Thoracic aorta (tissue), 2 donors: ENCODE measurements around the gene GPD1L. TPM values are rescaled to one million over a fixed set of nuclear protein-coding genes. Genes with fewer than 3 reads are reported as not detected.

Experiments
- ATAC-seq: fragments of 150-250 bp; one replicate; pipeline ENCODE4 v1.8.0; 2017; ENCODE audit warnings: low read depth; ENCODE audit not compliant: insufficient number of reproducible peaks, low FRiP score
- DNase-seq: peaks from one replicate; pipeline ENCODE4 v3.0.0-alpha.2; 2020; ENCODE audit warnings: low spot score
- H3K27ac ChIP-seq, 2 donors: fragments of 200-600 bp; sonication (generic); 1 replicate in 1 of 2; 2 replicates in 1 of 2; pipeline ENCODE4 v1.5.1; 2016; ENCODE audit warnings: mild to moderate bottlenecking in 2 of 2, moderate library complexity in 2 of 2
- H3K27me3 ChIP-seq: fragments of 200-600 bp; sonication (generic); replicated peaks from 2 replicates; pipeline ENCODE4 v1.6.0; 2016; ENCODE audit warnings: mild to moderate bottlenecking; ENCODE audit not compliant: insufficient read depth
- H3K36me3 ChIP-seq: fragments of 200-600 bp; sonication (generic); one replicate; pipeline ENCODE4 v1.5.1; 2016
- H3K4me1 ChIP-seq, 2 donors: fragments of 200-600 bp; sonication (generic); 1 replicate in 1 of 2; 2 replicates in 1 of 2; pipeline versions ENCODE4 v1.5.1 to v1.6.0; 2016; ENCODE audit warnings: low read depth in 2 of 2, mild to moderate bottlenecking in 1 of 2; ENCODE audit not compliant: control insufficient read depth in 1 of 2
- H3K4me3 ChIP-seq: fragments of 200-600 bp; sonication (generic); 2 replicates; pipeline ENCODE4 v1.5.1; 2016; ENCODE audit warnings: mild to moderate bottlenecking
- H3K9me3 ChIP-seq: fragments of 200-600 bp; sonication (generic); 2 replicates; pipeline ENCODE4 v1.5.1; 2016
- total RNA-seq, 2 donors: library from RNA; depleted of rRNA; stranded (reverse); fragments of >200 nt; gene quantifications; one replicate each; pipeline versions ENCODE4 v1.1.0 to v1.2.3, GENCODE V29; 2016
- TF ChIP-seq, protein P1 (sequence below): fragments of 200-600 bp; sonication (generic); IDR thresholded peaks from one replicate; pipeline ENCODE4 v1.5.1; 2019; ENCODE audit warnings: antibody characterized with exemption

The GPD1L gene
- total RNA-seq, 2 donors from 2014 or later, result 32.8 to 49.1 TPM

DNA sequence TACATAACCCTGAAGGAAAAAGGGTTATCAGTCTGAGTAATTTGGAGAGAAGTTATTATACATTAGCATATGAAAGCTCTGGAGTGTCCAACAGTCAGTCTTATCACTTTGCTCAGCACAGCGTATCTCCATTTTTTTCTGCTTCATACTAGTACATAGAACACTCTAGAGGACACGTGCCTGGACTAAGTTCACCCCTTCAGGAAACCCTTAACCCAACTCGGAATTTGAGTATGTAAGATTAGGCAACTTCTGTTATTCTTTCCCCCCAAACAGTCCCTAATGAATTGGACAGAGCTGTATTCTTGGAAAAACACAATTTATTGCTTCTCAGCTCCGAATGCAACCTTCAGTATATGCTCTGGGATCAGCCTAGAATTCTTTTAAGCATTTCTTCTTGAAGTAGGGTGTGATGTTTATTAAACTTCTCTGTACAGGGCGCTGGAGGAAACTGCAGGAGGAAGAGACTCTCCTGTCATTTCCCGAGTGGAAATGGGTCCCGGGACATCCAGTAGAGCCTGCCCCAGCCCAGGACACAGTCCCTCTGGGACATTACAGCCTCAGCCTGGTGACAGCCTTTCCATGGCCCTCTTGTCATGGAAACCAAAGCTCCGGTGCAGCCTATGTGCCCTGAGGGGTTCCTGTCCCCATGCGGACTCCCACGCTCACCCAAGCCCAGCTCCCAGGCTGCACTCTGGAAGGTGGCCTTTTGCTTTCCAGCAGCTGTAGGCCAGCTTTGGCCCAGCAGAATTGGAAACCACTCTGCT, 94.8 kb downstream of the GPD1L start:
- no peak for DNase-seq
- H3K36me3 ChIP-seq, result no peaks in the 10 kb centered on the region
- TF ChIP-seq, protein P1, sequence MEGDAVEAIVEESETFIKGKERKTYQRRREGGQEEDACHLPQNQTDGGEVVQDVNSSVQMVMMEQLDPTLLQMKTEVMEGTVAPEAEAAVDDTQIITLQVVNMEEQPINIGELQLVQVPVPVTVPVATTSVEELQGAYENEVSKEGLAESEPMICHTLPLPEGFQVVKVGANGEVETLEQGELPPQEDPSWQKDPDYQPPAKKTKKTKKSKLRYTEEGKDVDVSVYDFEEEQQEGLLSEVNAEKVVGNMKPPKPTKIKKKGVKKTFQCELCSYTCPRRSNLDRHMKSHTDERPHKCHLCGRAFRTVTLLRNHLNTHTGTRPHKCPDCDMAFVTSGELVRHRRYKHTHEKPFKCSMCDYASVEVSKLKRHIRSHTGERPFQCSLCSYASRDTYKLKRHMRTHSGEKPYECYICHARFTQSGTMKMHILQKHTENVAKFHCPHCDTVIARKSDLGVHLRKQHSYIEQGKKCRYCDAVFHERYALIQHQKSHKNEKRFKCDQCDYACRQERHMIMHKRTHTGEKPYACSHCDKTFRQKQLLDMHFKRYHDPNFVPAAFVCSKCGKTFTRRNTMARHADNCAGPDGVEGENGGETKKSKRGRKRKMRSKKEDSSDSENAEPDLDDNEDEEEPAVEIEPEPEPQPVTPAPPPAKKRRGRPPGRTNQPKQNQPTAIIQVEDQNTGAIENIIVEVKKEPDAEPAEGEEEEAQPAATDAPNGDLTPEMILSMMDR, result no peak
- H3K4me3 ChIP-seq, result no peak overlapping the region
- H3K27ac ChIP-seq, result no peak overlapping the region
- no peak for ATAC-seq
- H3K4me1 ChIP-seq, result no peaks in the 10 kb centered on the region
- no peaks in the 10 kb centered on the region for H3K27me3 ChIP-seq
- H3K9me3 ChIP-seq, result no peaks in the 10 kb centered on the region

DNA sequence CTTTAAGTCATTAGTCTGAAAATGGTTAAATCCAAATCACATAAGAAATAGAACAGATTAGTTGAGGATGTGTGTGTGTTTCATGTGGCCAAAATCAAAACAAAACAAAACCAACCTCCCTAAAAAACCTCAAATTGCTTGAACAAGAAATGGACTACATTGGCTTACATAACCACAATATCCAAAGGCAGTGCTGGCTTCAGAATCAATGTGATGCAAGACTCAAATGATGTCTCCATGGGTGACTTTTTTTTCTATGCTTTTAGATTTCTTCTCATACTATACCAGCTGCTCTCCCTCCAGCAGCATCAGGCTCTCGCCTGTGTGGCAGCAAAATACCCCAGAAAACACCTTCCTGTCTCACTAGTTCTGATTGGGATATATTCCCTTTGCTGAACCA, 96.1 kb downstream of the GPD1L start:
- Histone ChIP-seq H3K9me3 (no peaks in the 10 kb centered on the region), H3K27ac (no peak overlapping the region), H3K4me1 (no peaks in the 10 kb centered on the region), H3K4me3 (no peak overlapping the region), H3K36me3 (no peaks in the 10 kb centered on the region), H3K27me3 (no peaks in the 10 kb centered on the region)
- ATAC-seq (no peak), DNase-seq (no peak)
- TF ChIP-seq, protein P1, result no peak

DNA sequence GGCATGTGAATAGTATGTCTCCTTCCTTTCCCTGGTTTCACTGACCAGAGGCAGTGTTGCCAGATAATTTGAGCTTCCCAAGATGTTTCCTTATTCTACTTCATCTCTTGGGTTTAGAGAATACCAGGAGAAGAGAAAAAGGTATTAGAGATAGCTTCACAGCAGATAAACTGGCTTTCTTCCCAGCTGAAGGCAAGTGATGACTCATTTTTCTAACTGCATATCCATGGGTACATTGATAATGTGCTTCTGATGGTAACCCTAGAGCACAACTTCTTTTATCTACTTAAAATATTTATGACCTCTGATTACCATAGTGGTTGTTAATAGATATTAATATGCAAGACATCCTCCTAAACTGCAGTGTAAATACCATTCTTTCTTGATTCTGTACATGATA, 97.4 kb downstream of the GPD1L start:
- ATAC-seq (no peak), DNase-seq (no peak)
- no peak overlapping the region for H3K4me3 ChIP-seq
- H3K27ac ChIP-seq, result no peak overlapping the region
- no peaks in the 10 kb centered on the region for H3K4me1 ChIP-seq
- H3K36me3 ChIP-seq, result no peaks in the 10 kb centered on the region
- TF ChIP-seq, protein P1, result no peak
- H3K27me3 ChIP-seq, result no peaks in the 10 kb centered on the region
- no peaks in the 10 kb centered on the region for H3K9me3 ChIP-seq

DNA sequence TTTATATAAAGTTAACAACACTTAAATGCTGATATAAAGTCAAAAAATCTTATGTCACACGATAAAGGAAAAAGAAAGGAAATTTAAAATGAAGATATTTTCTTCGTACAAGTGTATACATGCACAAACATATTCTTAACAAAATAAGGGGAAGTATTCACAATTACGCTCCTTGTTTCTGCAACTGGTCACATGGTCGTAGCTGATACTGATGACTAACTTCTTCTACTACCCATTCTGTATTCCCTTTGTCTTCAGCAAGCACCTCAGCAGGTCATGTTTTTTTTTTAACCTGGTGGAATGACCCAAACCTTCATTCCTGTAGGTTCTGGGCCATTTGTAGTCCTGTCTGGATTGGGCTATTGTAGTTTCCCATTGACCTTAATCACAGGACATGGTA, 102.0 kb downstream of the GPD1L start:
- Histone ChIP-seq H3K4me1 (no peaks in the 10 kb centered on the region), H3K27me3 (no peaks in the 10 kb centered on the region), H3K9me3 (no peaks in the 10 kb centered on the region), H3K27ac (no peak overlapping the region), H3K4me3 (no peak overlapping the region), H3K36me3 (no peaks in the 10 kb centered on the region)
- TF ChIP-seq, protein P1, result no peak
- DNase-seq (no peak), ATAC-seq (no peak)

DNA sequence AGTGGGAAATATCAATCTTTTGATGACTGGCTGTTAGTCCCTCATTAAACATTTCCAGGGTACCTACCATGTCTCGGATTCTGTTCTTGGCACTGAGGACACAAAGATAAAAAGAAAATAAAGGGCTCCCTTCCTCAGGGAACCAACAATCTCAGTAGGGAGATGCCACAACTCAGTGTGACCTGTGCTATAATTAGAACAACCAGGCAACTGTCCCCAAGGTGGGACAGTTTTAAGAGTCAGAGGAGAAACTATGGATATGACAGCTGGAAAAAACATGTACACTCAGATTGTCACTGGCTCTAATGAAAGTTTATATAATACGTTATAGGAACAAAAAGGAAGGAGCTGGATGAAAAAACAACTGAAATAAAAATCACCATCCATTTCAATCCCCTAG, 108.8 kb downstream of the GPD1L start:
- Histone ChIP-seq H3K27me3 (no peaks in the 10 kb centered on the region), H3K27ac (no peak overlapping the region), H3K4me3 (no peak overlapping the region), H3K36me3 (no peaks in the 10 kb centered on the region), H3K4me1 (no peaks in the 10 kb centered on the region), H3K9me3 (no peaks in the 10 kb centered on the region)
- TF ChIP-seq, protein P1, result no peak
- DNase-seq (no peak), ATAC-seq (no peak)
